CD4-positive, alpha-beta T cell (primary cell): ENCODE results near the gene KMO. TPM values are rescaled to one million over a fixed set of nuclear protein-coding genes. Genes with fewer than 3 reads are reported as not detected.
A peak's percentile ranks its signal among the peaks of the same experiment; 100 is the strongest.

Source experiments
- ATAC-seq: fragments of 200-7000 bp; cut with Tn5 transposase; one replicate; pipeline ENCODE4 v1.10.0; 2022; ENCODE audit warnings: mild to moderate bottlenecking; ENCODE audit not compliant: poor library complexity
- CTCF ChIA-PET: fragments of 350-600 bp; sonication (Branson Sonifier 250); formaldehyde crosslinking; loops from one replicate; lab custom pipeline; 2021; ENCODE audit warnings: antibody characterized with exemption, inconsistent platforms; lab: Charles Lee
- POLR2A ChIA-PET: fragments of 350-600 bp; sonication (Branson Sonifier 250); formaldehyde crosslinking; loops from one replicate; lab custom pipeline; 2021; ENCODE audit warnings: antibody characterized with exemption, inconsistent platforms; lab: Charles Lee
- DNase-seq, 14 experiments: peaks; one replicate each; pipeline ENCODE4 v3.0.0-alpha.2; 2013 to 2020; ENCODE audit warnings: mixed read lengths in 2 of 14
- H3K27ac ChIP-seq, 2 donors: one replicate each; pipeline versions ENCODE4 v1.5.1 to v1.7.0; 2013; ENCODE audit warnings: low read length in 2 of 2, low read depth in 1 of 2, mild to moderate bottlenecking in 1 of 2
- H3K27me3 ChIP-seq, 2 experiments: 1 replicate in 1 of 2; 2 replicates in 1 of 2; pipeline versions ENCODE4 v1.6.1 to v1.7.0; 2013; ENCODE audit warnings: low read length in 2 of 2, control low read depth in 1 of 2, mild to moderate bottlenecking in 1 of 2, moderate library complexity in 1 of 2; ENCODE audit not compliant: insufficient read depth in 2 of 2, control insufficient read depth in 1 of 2
- H3K36me3 ChIP-seq: one replicate; pipeline ENCODE4 v1.6.1; 2013; ENCODE audit warnings: low read length, control low read depth; ENCODE audit not compliant: insufficient read depth
- H3K4me1 ChIP-seq: one replicate; pipeline ENCODE4 v1.6.1; 2013; ENCODE audit warnings: low read length, control low read depth; ENCODE audit not compliant: insufficient read depth
- H3K4me3 ChIP-seq: one replicate; pipeline ENCODE4 v1.5.1; 2013; ENCODE audit warnings: mild to moderate bottlenecking, low read length, moderate library complexity
- H3K9me3 ChIP-seq, 2 experiments: 1 replicate in 1 of 2; 2 replicates in 1 of 2; pipeline versions ENCODE4 v1.6.1 to v1.7.0; 2013; ENCODE audit warnings: low read length in 2 of 2, mild to moderate bottlenecking in 2 of 2, control low read depth in 1 of 2, moderate library complexity in 1 of 2; ENCODE audit not compliant: control insufficient read depth in 1 of 2, insufficient read depth in 1 of 2
- H3K27ac Mint-ChIP-seq: one replicate; pipeline ENCODE4 v1.8.0; 2020; ENCODE audit warnings: mixed read lengths
- H3K27me3 Mint-ChIP-seq: one replicate; pipeline ENCODE4 v1.8.0; 2021; ENCODE audit warnings: mixed read lengths
- H3K36me3 Mint-ChIP-seq: one replicate; pipeline ENCODE4 v1.8.0; 2021; ENCODE audit warnings: low read depth, mixed read lengths
- H3K4me1 Mint-ChIP-seq: one replicate; pipeline ENCODE4 v1.8.0; 2021; ENCODE audit warnings: low read depth, mixed read lengths
- H3K4me3 Mint-ChIP-seq: one replicate; pipeline ENCODE4 v1.8.0; 2020; ENCODE audit warnings: mild to moderate bottlenecking, mixed read lengths
- H3K9me3 Mint-ChIP-seq: one replicate; pipeline ENCODE4 v1.8.0; 2020; ENCODE audit warnings: mixed read lengths
- CTCF ChIP-seq: fragments of 200-600 bp; IDR thresholded peaks from one replicate; pipeline ENCODE4 v1.8.0; 2022; ENCODE audit warnings: antibody characterized with exemption, mild to moderate bottlenecking
- intact Hi-C, 2 experiments: fragments of 100-400 bp; cut with DNase I in 1 of 2; cut with micrococcal nuclease in 1 of 2; formaldehyde crosslinking; loops; one replicate each; pipeline versions ENCODE4 v1.15.1 to v1.9.0; 2023 to 2025; cut with DNase I, micrococcal nuclease
- total RNA-seq, 174 experiments: library from RNA in 2 of 174; stranded (reverse) in 2 of 174; gene quantifications; one replicate each; pipeline ENCODE4 v1.2.3 and lab custom pipeline; 2021 to 2026

The KMO gene
- total RNA-seq, 2 experiments from 2014 or later: not detected

- no peaks in the 10 kb centered on the region for H3K27me3 ChIP-seq
- peaks cover 2% of the 10 kb centered on the region for H3K9me3 Mint-ChIP-seq
- no peak overlapping the region for H3K4me3 ChIP-seq
- H3K9me3 ChIP-seq: no peaks in the 10 kb centered on the region
- intact Hi-C loops: loop anchor here in 1 of 2 experiments (5.0 kb wide), 1 partner anchor 1615 kb away; no protein-coding TSS in a partner anchor
- no peak for ATAC-seq
- peaks cover 45% of the 10 kb centered on the region for H3K4me1 Mint-ChIP-seq
- no peaks in the 10 kb centered on the region for H3K27me3 Mint-ChIP-seq
- no peak for TF ChIP-seq CTCF
- CTCF ChIA-PET: interaction anchor here (2.1 kb wide), 1 partner anchor 10 kb away, joined by 9 read pairs; no protein-coding TSS in a partner anchor
- H3K4me1 ChIP-seq: peaks cover 17% of the 10 kb centered on the region
- H3K36me3 ChIP-seq: peaks cover 5% of the 10 kb centered on the region
- no peak overlapping the region for H3K27ac ChIP-seq
- H3K36me3 Mint-ChIP-seq: peaks cover 18% of the 10 kb centered on the region
- POLR2A ChIA-PET: interaction anchor here (0.6 to 2.6 kb wide), 2 partner anchors 10 to 1618 kb away, joined by 3 to 10 read pairs; partner anchors contain the start of gene CEP170
- DNase-seq: peak in 1 of 14 experiments; percentile 18
- peak overlapping the region; percentile 84 for H3K4me3 Mint-ChIP-seq
- H3K27ac Mint-ChIP-seq: peak overlapping the region; percentile 31
Observed at GRCh38 chr1:241637604-241638003, 105.4 kb downstream of the KMO start.

GRCh38 chr1:241638099-241638682, 106.0 kb downstream of the KMO start:
- ATAC-seq (no peak), DNase-seq (no peak)
- no peak for TF ChIP-seq CTCF
- peaks cover 17% of the 10 kb centered on the region for H3K4me1 ChIP-seq
- Mint-ChIP-seq H3K4me3 (peak overlapping the region; percentile 84), H3K4me1 (peaks cover 45% of the 10 kb centered on the region), H3K27me3 (no peaks in the 10 kb centered on the region), H3K36me3 (peaks cover 18% of the 10 kb centered on the region), H3K9me3 (peaks cover 3% of the 10 kb centered on the region), H3K27ac (peak overlapping the region; percentile 31)
- H3K27me3 ChIP-seq: no peaks in the 10 kb centered on the region
- H3K27ac ChIP-seq: no peak overlapping the region
- H3K36me3 ChIP-seq: peaks cover 5% of the 10 kb centered on the region
- H3K9me3 ChIP-seq: no peaks in the 10 kb centered on the region
- H3K4me3 ChIP-seq: no peak overlapping the region
- ChIA-PET POLR2A (interaction anchor here (0.6 to 2.6 kb wide), 3 partner anchors 11 to 1617 kb away, joined by 3 to 10 read pairs (median 5); partner anchors contain the start of gene CEP170), CTCF (interaction anchor here (2.1 kb wide), 1 partner anchor 11 kb away, joined by 9 read pairs; no protein-coding TSS in a partner anchor)
- intact Hi-C loops: loop anchor here in 1 of 2 experiments (5.0 kb wide), 1 partner anchor 1614 kb away; no protein-coding TSS in a partner anchor

GRCh38 chr1:241638909-241639622, 106.9 kb downstream of the KMO start:
- peaks cover 5% of the 10 kb centered on the region for H3K36me3 ChIP-seq
- ATAC-seq (no peak), DNase-seq (peak in 1 of 14 experiments; percentile 14)
- TF ChIP-seq CTCF: no peak
- peaks cover 15% of the 10 kb centered on the region for H3K36me3 Mint-ChIP-seq
- peaks cover 17% of the 10 kb centered on the region for H3K4me1 ChIP-seq
- intact Hi-C loops: loop anchor here in 1 of 2 experiments (5.0 kb wide), 1 partner anchor 1613 kb away; no protein-coding TSS in a partner anchor
- H3K9me3 Mint-ChIP-seq: peaks cover 5% of the 10 kb centered on the region
- H3K9me3 ChIP-seq: no peaks in the 10 kb centered on the region
- peak overlapping the region; percentile 69 for H3K27ac Mint-ChIP-seq
- H3K27ac ChIP-seq: no peak overlapping the region
- ChIA-PET CTCF (interaction anchor here (2.1 kb wide), 1 partner anchor 12 kb away, joined by 9 read pairs; no protein-coding TSS in a partner anchor), POLR2A (interaction anchor here (1.1 to 2.6 kb wide), 2 partner anchors 11 to 38 kb away, joined by 5 to 10 read pairs; no protein-coding TSS in a partner anchor)
- no peaks in the 10 kb centered on the region for H3K27me3 ChIP-seq
- peaks cover 44% of the 10 kb centered on the region for H3K4me1 Mint-ChIP-seq
- H3K4me3 ChIP-seq: peak overlapping the region; percentile 87
- no peaks in the 10 kb centered on the region for H3K27me3 Mint-ChIP-seq
- H3K4me3 Mint-ChIP-seq: peak overlapping the region; percentile 93
